Right atrium auricular region (tissue), 2 donors: ENCODE results near the gene PCID2. TPM values are rescaled to one million over a fixed set of nuclear protein-coding genes. Genes with fewer than 3 reads are reported as not detected.

Source experiments
- DNase-seq: peaks from one replicate; pipeline ENCODE4 v3.0.0-alpha.2; 2019; ENCODE audit warnings: low spot score
- H3K27ac ChIP-seq, 2 donors: fragments of 200-600 bp; sonication (generic); 1 replicate in 1 of 2; 2 replicates in 1 of 2; pipeline ENCODE4 v1.5.1; 2016 to 2019
- H3K27me3 ChIP-seq, 2 donors: fragments of 200-600 bp; sonication (generic); one replicate each; pipeline versions ENCODE4 v1.5.1 to v1.6.0; 2017 to 2019
- H3K36me3 ChIP-seq: fragments of 200-600 bp; sonication (generic); one replicate; pipeline ENCODE4 v1.5.1; 2016
- H3K4me1 ChIP-seq, 2 donors: fragments of 200-600 bp; sonication (generic); one replicate each; pipeline versions ENCODE4 v1.5.1 to v1.6.0; 2017 to 2019
- H3K4me3 ChIP-seq, 2 donors: fragments of 200-600 bp; sonication (generic); 1 replicate in 1 of 2; 2 replicates in 1 of 2; pipeline ENCODE4 v1.5.1; 2017 to 2019; ENCODE audit warnings: mild to moderate bottlenecking in 1 of 2, moderate library complexity in 1 of 2
- H3K9me3 ChIP-seq, 2 donors: fragments of 200-600 bp; sonication (generic); one replicate each; pipeline ENCODE4 v1.5.1; 2019
- total RNA-seq, 2 donors: library from RNA; depleted of rRNA; stranded (reverse); fragments of >200 nt; gene quantifications; one replicate each; pipeline ENCODE4 v1.1.0, GENCODE V29; 2016
- TF ChIP-seq, protein P1 (sequence below), 2 donors: fragments of 200-600 bp; sonication (generic); IDR thresholded peaks; one replicate each; pipeline ENCODE4 v1.5.1; 2019; ENCODE audit warnings: antibody characterized with exemption in 2 of 2

PCID2 gene
- total RNA-seq, 2 donors from 2014 or later = 34.8 to 44.4 TPM

GRCh38 chr13:113192902-113193301 is 15.6 kb downstream of the PCID2 start:
- no peaks in the 10 kb centered on the region for H3K9me3 ChIP-seq

GRCh38 chr13:113192279-113192678 is 16.2 kb downstream of the PCID2 start:
- H3K27ac ChIP-seq = no peak overlapping the region
- TF ChIP-seq, protein P1, sequence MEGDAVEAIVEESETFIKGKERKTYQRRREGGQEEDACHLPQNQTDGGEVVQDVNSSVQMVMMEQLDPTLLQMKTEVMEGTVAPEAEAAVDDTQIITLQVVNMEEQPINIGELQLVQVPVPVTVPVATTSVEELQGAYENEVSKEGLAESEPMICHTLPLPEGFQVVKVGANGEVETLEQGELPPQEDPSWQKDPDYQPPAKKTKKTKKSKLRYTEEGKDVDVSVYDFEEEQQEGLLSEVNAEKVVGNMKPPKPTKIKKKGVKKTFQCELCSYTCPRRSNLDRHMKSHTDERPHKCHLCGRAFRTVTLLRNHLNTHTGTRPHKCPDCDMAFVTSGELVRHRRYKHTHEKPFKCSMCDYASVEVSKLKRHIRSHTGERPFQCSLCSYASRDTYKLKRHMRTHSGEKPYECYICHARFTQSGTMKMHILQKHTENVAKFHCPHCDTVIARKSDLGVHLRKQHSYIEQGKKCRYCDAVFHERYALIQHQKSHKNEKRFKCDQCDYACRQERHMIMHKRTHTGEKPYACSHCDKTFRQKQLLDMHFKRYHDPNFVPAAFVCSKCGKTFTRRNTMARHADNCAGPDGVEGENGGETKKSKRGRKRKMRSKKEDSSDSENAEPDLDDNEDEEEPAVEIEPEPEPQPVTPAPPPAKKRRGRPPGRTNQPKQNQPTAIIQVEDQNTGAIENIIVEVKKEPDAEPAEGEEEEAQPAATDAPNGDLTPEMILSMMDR (IDR thresholded peaks at IDR 0.05) = no peak
- no peaks in the 10 kb centered on the region for H3K27me3 ChIP-seq
- H3K4me3 ChIP-seq = no peak overlapping the region
- no peak for DNase-seq
- no peaks in the 10 kb centered on the region for H3K9me3 ChIP-seq
- peaks cover 61% of the 10 kb centered on the region for H3K36me3 ChIP-seq
- H3K4me1 ChIP-seq = no peaks in the 10 kb centered on the region

More at GRCh38 chr13:113192902-113193301, 15.6 kb downstream of the PCID2 start:
- no peak for DNase-seq
- Histone ChIP-seq H3K4me1 (no peaks in the 10 kb centered on the region), H3K36me3 (peaks cover 66% of the 10 kb centered on the region), H3K4me3 (no peak overlapping the region), H3K27ac (no peak overlapping the region), H3K27me3 (no peaks in the 10 kb centered on the region)
- TF ChIP-seq, protein P1 (IDR thresholded peaks at IDR 0.05) = no peak

GRCh38 chr13:113190181-113190580 is 18.3 kb downstream of the PCID2 start:
- TF ChIP-seq, protein P1 (IDR thresholded peaks at IDR 0.05) = no peak
- no peak for DNase-seq
- Histone ChIP-seq H3K4me1 (no peaks in the 10 kb centered on the region), H3K36me3 (peaks cover 40% of the 10 kb centered on the region), H3K27ac (no peak overlapping the region), H3K4me3 (no peak overlapping the region), H3K9me3 (no peaks in the 10 kb centered on the region), H3K27me3 (no peaks in the 10 kb centered on the region)

- H3K36me3 ChIP-seq = peaks cover 56% of the 10 kb centered on the region
- H3K27me3 ChIP-seq = no peaks in the 10 kb centered on the region
- no peaks in the 10 kb centered on the region for H3K4me1 ChIP-seq
- TF ChIP-seq, protein P1 (IDR thresholded peaks at IDR 0.05) = no peak
- peak overlapping the region; percentile 60 to 74 for H3K27ac ChIP-seq
- no peak for DNase-seq
- no peaks in the 10 kb centered on the region for H3K9me3 ChIP-seq
- H3K4me3 ChIP-seq = no peak overlapping the region
These were observed 20.4 kb downstream of the PCID2 start for GRCh38 chr13:113187883-113188665.

DNA sequence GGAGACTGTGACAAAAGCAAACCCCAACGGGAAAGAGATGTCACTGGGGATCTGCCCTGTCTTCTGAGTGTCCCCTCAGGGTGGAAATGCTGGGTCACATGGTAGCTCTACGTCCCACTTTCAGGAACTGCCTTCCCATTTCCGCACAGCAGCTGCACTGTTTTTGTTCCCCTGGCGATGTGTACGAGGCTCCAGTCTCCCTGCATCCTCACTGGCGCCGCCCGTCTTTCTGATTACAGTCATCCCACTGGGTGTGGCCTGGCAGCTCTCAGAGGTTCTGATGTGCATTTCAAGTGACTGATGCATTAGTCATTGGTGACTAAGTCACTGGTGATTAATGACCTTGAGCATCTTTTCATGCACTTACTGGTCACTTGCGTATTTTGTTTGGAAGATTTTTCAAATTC is 21.2 kb downstream of the PCID2 start:
- Histone ChIP-seq H3K27me3 (no peaks in the 10 kb centered on the region), H3K9me3 (no peaks in the 10 kb centered on the region), H3K27ac (peak overlapping the region; percentile 60 to 74), H3K4me1 (no peaks in the 10 kb centered on the region), H3K4me3 (no peak overlapping the region), H3K36me3 (peaks cover 54% of the 10 kb centered on the region)
- DNase-seq = peak; percentile 97
- TF ChIP-seq, protein P1 (IDR thresholded peaks at IDR 0.05) = no peak
